Caki2 (cell line): Measurements from ENCODE around the gene MCRIP2. TPM values are rescaled to one million over a fixed set of nuclear protein-coding genes. Genes with fewer than 3 reads are reported as not detected.
A peak's percentile ranks its signal among the peaks of the same experiment; 100 is the strongest.

Source experiments
- DNase-seq: peaks from one replicate; pipeline ENCODE4 v3.0.0-alpha.2; 2015; ENCODE audit warnings: low read depth
- in situ Hi-C: cut with HindIII; loops from 2 replicates; pipeline ENCODE4 v1.10.0; 2016; ENCODE audit warnings: low sequenced_read_pairs, low pct_unique_long_range_greater_than_20kb, mixed read lengths
- total RNA-seq: library from RNA; depleted of rRNA; stranded (reverse); fragments of >200 nt; shearing (Covaris generic); gene quantifications from 2 replicates; pipeline ENCODE4 v1.2.3, GENCODE V29; 2014; ENCODE audit warnings: low replicate concordance

MCRIP2 gene
- total RNA-seq, 1 experiment from 2014 or later: 93.0 TPM

- in situ Hi-C loops: no loop called here
- DNase-seq: no peak
Observed at GRCh38 chr16:610513-611381, 30.9 kb upstream of the MCRIP2 start.

- no peak for DNase-seq
- in situ Hi-C loops: no loop called here
Observed at GRCh38 chr16:615122-615521, 26.5 kb upstream of the MCRIP2 start.

GRCh38 chr16:616733-617586 lies 24.7 kb upstream of the MCRIP2 start:
- in situ Hi-C loops: no loop called here
- DNase-seq: no peak

GRCh38 chr16:617855-618254 lies 23.8 kb upstream of the MCRIP2 start:
- DNase-seq: no peak
- in situ Hi-C loops: no loop called here

GRCh38 chr16:619476-620100 lies 22.0 kb upstream of the MCRIP2 start:
- no peak for DNase-seq
- in situ Hi-C loops: no loop called here

- no peak for DNase-seq
- in situ Hi-C loops: no loop called here
Observed at GRCh38 chr16:620700-621525, 20.7 kb upstream of the MCRIP2 start.

GRCh38 chr16:621526-622105 lies 20.0 kb upstream of the MCRIP2 start:
- in situ Hi-C loops: no loop called here

GRCh38 chr16:622920-623280 lies 18.7 kb upstream of the MCRIP2 start:
- DNase-seq: no peak
- in situ Hi-C loops: no loop called here

More at GRCh38 chr16:621526-622105, 20.0 kb upstream of the MCRIP2 start:
- DNase-seq: no peak

- in situ Hi-C loops: no loop called here
- DNase-seq: no peak
Observed at GRCh38 chr16:624526-625070, 17.0 kb upstream of the MCRIP2 start.

- in situ Hi-C loops: no loop called here
- DNase-seq: no peak
Observed at GRCh38 chr16:625117-625976, 16.3 kb upstream of the MCRIP2 start.

GRCh38 chr16:625977-626765 lies 15.5 kb upstream of the MCRIP2 start:
- in situ Hi-C loops: no loop called here
- DNase-seq: no peak

- peak; percentile 97 for DNase-seq
- in situ Hi-C loops: no loop called here
Observed at GRCh38 chr16:626787-627453, 14.7 kb upstream of the MCRIP2 start.

- peak; percentile 98 for DNase-seq
- in situ Hi-C loops: no loop called here
Observed at GRCh38 chr16:627454-628239, 14.0 kb upstream of the MCRIP2 start.

- DNase-seq: no peak
Observed at GRCh38 chr16:628321-629061, 13.1 kb upstream of the MCRIP2 start.

More at GRCh38 chr16:628321-629061, 13.1 kb upstream of the MCRIP2 start:
- in situ Hi-C loops: no loop called here
